ENCODE measurements around the gene AGBL1.
"Not testable (repeated sequence)": the region's sequence is repeated elsewhere in the genome, so short reads cannot be mapped to it uniquely, and the experiment has no call there.

AGBL1 gene

GRCh38 chr15:86121568-86122225 lies 42.0 kb downstream of the AGBL1 start:
- TF ChIP-seq CTCF (IDR thresholded peaks at IDR 0.05; ENCODE audit: extremely low read depth, missing control alignments) = no peak

GRCh38 chr15:86122691-86123391 lies 43.2 kb downstream of the AGBL1 start:
- DNase-seq (ENCODE audit: low spot score) = not testable (repeated sequence)

More at GRCh38 chr15:86121568-86122225, 42.0 kb downstream of the AGBL1 start:
- DNase-seq (ENCODE audit: low spot score) = no peak

GRCh38 chr15:86125775-86126174 lies 46.1 kb downstream of the AGBL1 start:
- no peak for DNase-seq (ENCODE audit: low spot score)
- TF ChIP-seq CTCF (IDR thresholded peaks at IDR 0.05; ENCODE audit: extremely low read depth, missing control alignments) = no peak

- no peak for DNase-seq (ENCODE audit: low spot score)
- TF ChIP-seq CTCF (IDR thresholded peaks at IDR 0.05; ENCODE audit: extremely low read depth, missing control alignments) = no peak
Observed at GRCh38 chr15:86127547-86127946, 47.9 kb downstream of the AGBL1 start.

GRCh38 chr15:86135041-86135440 lies 55.4 kb downstream of the AGBL1 start:
- no peak for DNase-seq (ENCODE audit: low spot score)
- no peak for TF ChIP-seq CTCF (IDR thresholded peaks at IDR 0.05; ENCODE audit: extremely low read depth, missing control alignments)

GRCh38 chr15:86136861-86137260 lies 57.2 kb downstream of the AGBL1 start:
- DNase-seq (ENCODE audit: low spot score) = no peak
- no peak for TF ChIP-seq CTCF (IDR thresholded peaks at IDR 0.05; ENCODE audit: extremely low read depth, missing control alignments)

- TF ChIP-seq CTCF (IDR thresholded peaks at IDR 0.05; ENCODE audit: extremely low read depth, missing control alignments) = no peak
- no peak for DNase-seq (ENCODE audit: low spot score)
Observed at GRCh38 chr15:86138798-86139197, 59.1 kb downstream of the AGBL1 start.

GRCh38 chr15:86139828-86140227 lies 60.2 kb downstream of the AGBL1 start:
- TF ChIP-seq CTCF (IDR thresholded peaks at IDR 0.05; ENCODE audit: extremely low read depth, missing control alignments) = peak; percentile 10

More at GRCh38 chr15:86139828-86140227, 60.2 kb downstream of the AGBL1 start:
- DNase-seq (ENCODE audit: low spot score) = peak; percentile 8

Measured in GM20000 (cell line).